Measurements from ENCODE around the gene HILPDA.
"Not testable (repeated sequence)": the region's sequence is repeated elsewhere in the genome, so short reads cannot be mapped to it uniquely, and the experiment has no call there.

GRCh38 chr7:128466871-128467270 lies 11.2 kb downstream of the HILPDA start:
- TF ChIP-seq EZH2phosphoT487 (IDR thresholded peaks at IDR 0.05; ENCODE audit: insufficient read depth, low read depth); EZH2 (IDR thresholded peaks at IDR 0.05; ENCODE audit: insufficient read depth, poor library complexity, severe bottlenecking): not testable (repeated sequence)
